HL-60 (cell line): ENCODE results near the gene IQCH.

Experiments
- CTCF ChIP-seq: IDR thresholded peaks from one replicate; pipeline ENCODE4 v1.5.1; 2011; ENCODE audit warnings: low read length, control low read depth, inconsistent platforms; ENCODE audit not compliant: insufficient read depth
- GABPA ChIP-seq: IDR thresholded peaks from 2 replicates; pipeline ENCODE4 v1.6.1; 2012; ENCODE audit warnings: low read depth
- POLR2AphosphoS5 ChIP-seq: IDR thresholded peaks from 2 replicates; pipeline ENCODE4 v1.6.1; 2012; ENCODE audit warnings: low read depth
- REST ChIP-seq: IDR thresholded peaks from 2 replicates; pipeline ENCODE4 v1.6.1; 2012; ENCODE audit warnings: low read depth; ENCODE audit not compliant: insufficient replicate concordance
- SPI1 ChIP-seq: IDR thresholded peaks from 2 replicates; pipeline ENCODE4 v1.6.1; 2012; ENCODE audit warnings: low read depth, mild to moderate bottlenecking, borderline replicate concordance

- TF ChIP-seq CTCF (no peak), GABPA (no peak), POLR2AphosphoS5 (no peak), REST (no peak), SPI1 (no peak)
Observed at GRCh38 chr15:67548862-67549651, 294.5 kb downstream of the IQCH start.
